AG09319 (cell line): Measurements from ENCODE around the gene ZMYM4.

Experiments used
- DNase-seq: peaks from one replicate; pipeline ENCODE4 v3.0.0-alpha.2; 2010; ENCODE audit warnings: low read depth; ENCODE audit errors: extremely low read depth
- CTCF ChIP-seq: IDR thresholded peaks from 2 replicates; pipeline ENCODE4 v1.5.1; 2011; ENCODE audit warnings: low read depth, mild to moderate bottlenecking, inconsistent platforms, low read length, moderate library complexity

Gene ZMYM4

DNA sequence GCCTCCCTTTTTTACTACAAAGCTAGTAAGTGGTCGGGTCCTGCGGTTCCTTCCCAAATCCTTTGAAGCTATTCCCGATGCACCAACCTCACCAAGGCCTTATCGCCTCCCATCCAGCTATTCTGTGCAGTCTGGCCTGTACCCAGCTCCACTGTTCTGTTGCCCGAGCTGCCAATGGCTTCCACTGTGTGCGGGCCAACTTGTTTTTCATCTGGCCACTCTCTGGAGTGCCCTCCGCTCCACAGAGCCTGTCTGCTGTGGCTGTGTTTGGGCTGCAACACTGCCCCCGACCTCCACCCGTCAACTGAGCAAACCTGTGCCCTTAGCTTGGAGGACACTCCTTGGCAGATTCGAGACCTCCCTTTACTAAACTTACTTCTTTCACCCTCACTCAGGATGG lies 163.7 kb downstream of the ZMYM4 start:
- DNase-seq = no peak
- no peak for TF ChIP-seq CTCF

- DNase-seq = no peak
These were observed 165.2 kb downstream of the ZMYM4 start for GRCh38 chr1:35433714-35434113.

GRCh38 chr1:35434703-35435102 lies 166.2 kb downstream of the ZMYM4 start:
- no peak for DNase-seq
- no peak for TF ChIP-seq CTCF

More at GRCh38 chr1:35433714-35434113, 165.2 kb downstream of the ZMYM4 start:
- TF ChIP-seq CTCF = no peak

- no peak for TF ChIP-seq CTCF
- DNase-seq = no peak
These were observed 167.6 kb downstream of the ZMYM4 start for GRCh38 chr1:35436078-35436477.

GRCh38 chr1:35437200-35437599 lies 168.7 kb downstream of the ZMYM4 start:
- no peak for TF ChIP-seq CTCF
- DNase-seq = no peak

DNA sequence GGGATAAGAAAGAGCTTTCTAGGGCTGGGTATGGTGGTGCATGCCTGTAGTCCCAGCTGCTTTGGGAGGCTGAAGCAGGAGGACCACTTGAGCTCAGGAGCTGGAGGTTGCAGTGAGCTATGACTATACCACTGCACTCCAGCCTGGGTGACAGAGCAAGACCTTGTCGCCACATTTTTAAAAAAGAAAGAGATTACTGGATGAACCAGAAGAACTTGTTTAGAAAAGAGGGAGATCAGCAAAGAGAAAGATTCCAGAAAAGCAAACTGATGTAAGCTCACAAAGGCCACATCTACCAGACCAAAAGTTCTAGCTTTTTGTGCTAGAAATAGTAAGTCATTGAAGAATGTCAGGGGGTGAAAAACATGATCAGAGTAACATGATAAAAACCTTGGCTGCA lies 171.1 kb downstream of the ZMYM4 start:
- no peak for DNase-seq
- TF ChIP-seq CTCF = no peak

DNA sequence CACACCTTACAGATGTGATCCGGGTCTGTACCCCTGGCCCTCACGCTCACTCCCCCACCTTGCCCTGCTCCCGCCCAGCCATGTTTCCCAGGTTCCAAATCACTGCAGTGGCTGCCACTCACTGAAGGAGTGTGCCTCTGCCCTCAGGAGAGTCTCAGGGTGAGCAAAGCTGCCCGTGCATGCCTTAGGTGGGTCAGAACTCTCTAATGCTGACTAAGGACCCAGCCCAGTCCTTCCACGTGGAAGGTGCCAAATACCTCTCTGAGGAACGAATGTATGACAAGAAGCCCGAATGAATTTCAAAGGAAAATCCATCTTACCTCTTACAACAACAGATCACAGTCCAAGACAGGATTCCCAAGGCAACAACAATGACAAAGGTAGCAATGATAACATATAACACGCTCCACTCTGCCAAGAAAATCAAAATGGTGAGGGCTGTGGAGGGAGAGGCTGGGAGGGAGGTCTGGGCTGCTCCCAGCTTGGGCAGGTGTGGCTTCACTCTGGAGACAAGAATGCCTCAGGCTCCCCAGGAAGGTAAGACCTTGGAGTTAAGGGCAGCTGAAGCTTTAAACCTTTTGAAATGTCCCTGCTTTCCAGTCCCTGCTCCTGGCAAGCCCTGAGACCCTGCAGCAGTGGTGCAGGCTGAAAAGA lies 173.5 kb downstream of the ZMYM4 start:
- TF ChIP-seq CTCF = no peak
- DNase-seq = no peak
